HepG2 (cell line): ENCODE results near the gene SEC11A. TPM values are rescaled to one million over a fixed set of nuclear protein-coding genes. Genes with fewer than 3 reads are reported as not detected.
A peak's percentile ranks its signal among the peaks of the same experiment; 100 is the strongest.

ENCODE experiments used
- ATAC-seq: fragments of 200-7000 bp; cut with Tn5 transposase; 3 replicates; pipeline ENCODE4 v1.9.1; 2020; ENCODE audit warnings: mild to moderate bottlenecking, moderate library complexity
- BruUV-seq: library from RNA; stranded (reverse); fragments of 400-500 nt; replicated peaks from 2 replicates; lab custom pipeline; 2021; lab: Mats Ljungman, UMichigan
- CTCF ChIA-PET: fragments of 300-600 bp; formaldehyde crosslinking; extraction: SDS; loops from one replicate; lab custom pipeline; 2021; ENCODE audit warnings: low total read pairs, inconsistent platforms, low intra/inter-chr PET ratio; lab: Yijun Ruan, JAX
- POLR2A ChIA-PET: fragments of 350-600 bp; sonication (Branson Sonifier 250); formaldehyde crosslinking; loops from one replicate; lab custom pipeline; 2020; ENCODE audit warnings: antibody characterized with exemption, inconsistent platforms; lab: Yijun Ruan, JAX
- DNase-seq: peaks from one replicate; pipeline ENCODE4 v3.0.0-alpha.2; 2015; ENCODE audit warnings: low spot score
- FAIRE-seq: peaks from 3 replicates; lab custom pipeline; 2011; peaks lifted over from hg19 to GRCh38; lab: Jason Lieb, UNC
- H2AFZ ChIP-seq: one replicate; pipeline ENCODE4 v1.6.1; 2011; ENCODE audit warnings: low read length, inconsistent platforms
- H3K27ac ChIP-seq: fragments of 300-600 bp; 3 replicates; pipeline ENCODE4 v1.8.0; 2011; ENCODE audit warnings: mixed run types, mild to moderate bottlenecking, mixed read lengths, low read length, inconsistent platforms; ENCODE audit not compliant: insufficient read depth; ENCODE audit errors: extremely low read length
- H3K27me3 ChIP-seq, 2 experiments: fragments of 200-600 bp in 1 of 2; 2 replicates in 1 of 2; 3 replicates in 1 of 2; pipeline versions ENCODE4 v1.6.0 to v1.8.0; 2011; ENCODE audit warnings: low read length in 2 of 2, mild to moderate bottlenecking in 2 of 2, moderate library complexity in 2 of 2, inconsistent platforms in 1 of 2; ENCODE audit not compliant: insufficient read depth in 2 of 2, control insufficient read depth in 1 of 2
- H3K36me3 ChIP-seq, 2 experiments: fragments of 200-600 bp in 1 of 2; replicated peaks in 1 of 2; 2 replicates in 1 of 2; 3 replicates in 1 of 2; pipeline versions ENCODE4 v1.5.1 to v1.8.0; 2011; ENCODE audit warnings: low read length in 2 of 2, inconsistent platforms in 1 of 2; ENCODE audit not compliant: insufficient read depth in 2 of 2, control insufficient read depth in 1 of 2
- H3K4me1 ChIP-seq: 2 replicates; pipeline ENCODE4 v1.5.1; 2012; ENCODE audit warnings: low read length, inconsistent platforms; ENCODE audit not compliant: insufficient read depth
- H3K4me2 ChIP-seq: 2 replicates; pipeline ENCODE4 v1.6.0; 2011; ENCODE audit warnings: low read depth, low read length, inconsistent platforms
- H3K4me3 ChIP-seq, 3 experiments: fragments of 200-600 bp in 1 of 3; sonication (generic), shearing (Covaris generic) in 1 of 3; replicated peaks in 1 of 3; 2 replicates each; pipeline ENCODE4 v1.5.1; 2011 to 2016; ENCODE audit warnings: low read length in 3 of 3, inconsistent platforms in 2 of 3, low read depth in 2 of 3, mild to moderate bottlenecking in 2 of 3, control low read depth in 1 of 3, mixed read lengths in 1 of 3; ENCODE audit not compliant: insufficient read depth in 1 of 3
- H3K79me2 ChIP-seq: one replicate; pipeline ENCODE4 v1.6.1; 2011; ENCODE audit warnings: low read length, inconsistent platforms; ENCODE audit not compliant: insufficient read depth
- H3K9ac ChIP-seq: 2 replicates; pipeline ENCODE4 v1.6.0; 2011; ENCODE audit warnings: mild to moderate bottlenecking, low read depth, low read length, inconsistent platforms; ENCODE audit not compliant: insufficient read depth
- H3K9me3 ChIP-seq: 2 replicates; pipeline ENCODE4 v1.5.1; 2012; ENCODE audit warnings: mild to moderate bottlenecking, low read length
- H4K20me1 ChIP-seq: 2 replicates; pipeline ENCODE4 v1.6.0; 2011; ENCODE audit warnings: inconsistent platforms, mild to moderate bottlenecking, low read length, moderate library complexity; ENCODE audit not compliant: insufficient read depth
- FLYWCH1 ChIP-seq: sonication (generic); formaldehyde crosslinking; IDR thresholded peaks from 2 replicates; pipeline ENCODE4 v1.8.1; 2023; ENCODE audit warnings: mild to moderate bottlenecking, missing genetic modification reagents
- HNF4A ChIP-seq: sonication (generic); formaldehyde crosslinking; IDR thresholded peaks from 2 replicates; pipeline ENCODE4 v1.4.0; 2020; ENCODE audit warnings: missing genetic modification reagents
- KLF11 ChIP-seq: IDR thresholded peaks from 2 replicates; pipeline ENCODE4 v1.6.1; 2016; ENCODE audit warnings: missing compliant biosample characterization
- ZNF784 ChIP-seq: sonication (generic); formaldehyde crosslinking; IDR thresholded peaks from 2 replicates; pipeline ENCODE4 v1.5.1; 2020; ENCODE audit warnings: missing genetic modification reagents, mild to moderate bottlenecking, borderline replicate concordance
- WGBS: methylation state at CpG from one replicate; pipeline ENCODE4 v1.1.6; 2017; ENCODE audit warnings: low lambda C conversion rate; 5-methylcytosine and 5-hydroxymethylcytosine counted together
- in situ Hi-C: cut with HindIII; loops from 2 replicates; pipeline ENCODE4 v1.10.0; 2017; ENCODE audit warnings: low pct_unique_long_range_greater_than_20kb; ENCODE audit not compliant: extremely low pct_ligation_motif_present
- intact Hi-C: fragments of 100-400 bp; cut with micrococcal nuclease; formaldehyde crosslinking; loops from one replicate; pipeline ENCODE4 v1.10.0; 2022; ENCODE audit not compliant: unreplicated experiment
- polyA plus RNA-seq, 8 experiments: library from polyadenylated mRNA; depleted of rRNA in 3 of 8; stranded (reverse) in 7 of 8; unstranded in 1 of 8; fragments of >200 nt; fragmentation: Illumina TruSeq in 4 of 8; extraction: Trizol in 4 of 8; gene quantifications; 2 replicates each; pipeline versions ENCODE4 v1.2.1 to v1.2.3, GENCODE V29; 2011 to 2016; ENCODE audit warnings: low read depth in 4 of 8, missing spikeins in 1 of 8, mixed read lengths in 1 of 8; ENCODE audit not compliant: insufficient read depth in 1 of 8
- total RNA-seq, 5 experiments: library from RNA; depleted of rRNA; stranded (reverse); fragments of >200 nt; fragmentation: Illumina TruSeq; extraction: Trizol; gene quantifications; 2 replicates each; pipeline ENCODE4 v1.2.3, GENCODE V29; 2016; ENCODE audit warnings: low read depth in 1 of 5

SEC11A gene
- total and polyA plus RNA-seq, 2 of the 13 experiments (the other 11 are each of a cell fraction or from before 2014, with no cell fraction given), result 141 to 230 TPM

GRCh38 chr15:84764585-84764984, 48.6 kb upstream of the SEC11A start:
- Histone ChIP-seq H3K27ac (no peak overlapping the region), H3K4me3 (no peak overlapping the region), H3K9me3 (no peaks in the 10 kb centered on the region), H4K20me1 (0 out of 2 replicates have a peak, but pooled peaks cover 5% of the 10 kb centered on the region), H3K36me3 (peaks cover 12 to 27% of the 10 kb centered on the region in 2 experiments), H2AFZ (no peak overlapping the region), H3K79me2 (peaks cover 75% of the 10 kb centered on the region), H3K4me2 (no peak overlapping the region), H3K27me3 (no peaks in the 10 kb centered on the region), H3K9ac (no peak overlapping the region), H3K4me1 (peaks cover 35% of the 10 kb centered on the region)
- WGBS, result 97% methylated on average over 3 of the region's 3 CpGs
- POLR2A ChIA-PET, result interaction anchor here (1.1 kb wide), 1 partner anchor 53 kb away, joined by 3 read pairs; no protein-coding TSS in a partner anchor
- intact Hi-C loops (no loop called here), in situ Hi-C loops (no loop called here)
- CTCF ChIA-PET, result no interaction called here
- no peak for FAIRE-seq
- no peak for TF ChIP-seq ZNF784 (CRISPR knock-in tag)
- no peak for TF ChIP-seq KLF11
- DNase-seq, result no peak
- no peak for ATAC-seq
- BruUV-seq, result no TSS peak

- H3K27me3 ChIP-seq, result no peaks in the 10 kb centered on the region
- peaks cover 83% of the 10 kb centered on the region for H3K79me2 ChIP-seq
- no peak overlapping the region for H3K9ac ChIP-seq
- ChIA-PET CTCF (no interaction called here), POLR2A (no interaction called here)
- H2AFZ ChIP-seq, result no peak overlapping the region
- peaks cover 50% of the 10 kb centered on the region for H3K4me1 ChIP-seq
- FAIRE-seq (no peak), ATAC-seq (peak; percentile 50; the same call in 1 of the 3 replicates), DNase-seq (no peak)
- in situ Hi-C loops, result no loop called here
- no peak overlapping the region for H3K4me2 ChIP-seq
- TF ChIP-seq HNF4A (CRISPR knock-in tag), result peak; percentile 53; the same call in 1 of the 2 replicates
- no peak for TF ChIP-seq FLYWCH1 (CRISPR knock-in tag)
- no TSS peak for BruUV-seq
- intact Hi-C loops, result no loop called here
- no peaks in the 10 kb centered on the region for H3K9me3 ChIP-seq
- WGBS, result 94% methylated on average over 3 of the region's 3 CpGs
- no peak overlapping the region for H3K27ac ChIP-seq
- H3K4me3 ChIP-seq, result no peak overlapping the region
- peaks cover 9 to 21% of the 10 kb centered on the region in 2 experiments for H3K36me3 ChIP-seq
- H4K20me1 ChIP-seq, result peaks cover 13% of the 10 kb centered on the region; the same call in 1 of the 2 replicates
Measured at GRCh38 chr15:84762840-84763572, 47.1 kb upstream of the SEC11A start.
